Tibial nerve (tissue), 4 donors: ENCODE data around the gene EXOC6B. TPM values are rescaled to one million over a fixed set of nuclear protein-coding genes. Genes with fewer than 3 reads are reported as not detected.

ENCODE experiments used
- DNase-seq, 2 donors: peaks; one replicate each; pipeline ENCODE4 v3.0.0-alpha.2; 2019; ENCODE audit warnings: low spot score in 2 of 2
- H3K27ac ChIP-seq, 4 donors: fragments of 200-600 bp; sonication (generic) in 3 of 4; one replicate each; pipeline ENCODE4 v1.5.1; 2017 to 2019; ENCODE audit warnings: mild to moderate bottlenecking in 1 of 4
- H3K27me3 ChIP-seq, 2 donors: fragments of 200-600 bp; sonication (generic) in 1 of 2; one replicate each; pipeline versions ENCODE4 v1.5.1 to v1.6.0; 2017 to 2019
- H3K36me3 ChIP-seq, 3 donors: fragments of 200-600 bp; sonication (generic); one replicate each; pipeline ENCODE4 v1.5.1; 2018 to 2019
- H3K4me1 ChIP-seq, 4 donors: fragments of 200-600 bp; sonication (generic) in 3 of 4; one replicate each; pipeline ENCODE4 v1.5.1; 2017 to 2019
- H3K4me3 ChIP-seq, 4 donors: fragments of 200-600 bp; sonication (generic) in 3 of 4; one replicate each; pipeline ENCODE4 v1.5.1; 2017 to 2019; ENCODE audit warnings: mild to moderate bottlenecking in 1 of 4, moderate library complexity in 1 of 4
- H3K9me3 ChIP-seq, 4 donors: fragments of 200-600 bp; sonication (generic) in 3 of 4; one replicate each; pipeline ENCODE4 v1.5.1; 2017 to 2019
- CTCF ChIP-seq, 5 experiments: fragments of 200-600 bp in 3 of 5; fragments of 450-650 bp in 2 of 5; sonication (generic) in 3 of 5; IDR thresholded peaks; one replicate each; pipeline ENCODE4 v1.5.1; 2016 to 2019; ENCODE audit warnings: antibody characterized with exemption in 5 of 5, mild to moderate bottlenecking in 3 of 5, moderate library complexity in 2 of 5
- EP300 ChIP-seq, 2 donors: sonication (generic); formaldehyde crosslinking; IDR thresholded peaks; one replicate each; pipeline ENCODE4 v1.6.1; 2017; ENCODE audit warnings: antibody characterized with exemption in 2 of 2, mild to moderate bottlenecking in 1 of 2
- POLR2A ChIP-seq, 2 donors: fragments of 450-650 bp; IDR thresholded peaks; one replicate each; pipeline ENCODE4 v1.6.1; 2017; ENCODE audit warnings: antibody characterized with exemption in 2 of 2, mild to moderate bottlenecking in 2 of 2, moderate library complexity in 2 of 2
- WGBS, 2 donors: methylation state at CpG; one replicate each; pipeline ENCODE4 v1.1.5; 2018; 5-methylcytosine and 5-hydroxymethylcytosine counted together
- total RNA-seq, 4 donors: library from RNA; depleted of rRNA; stranded (reverse); fragments of >200 nt; gene quantifications; one replicate each; pipeline ENCODE4 v1.1.0, GENCODE V29; 2016

Gene EXOC6B
- total RNA-seq, 4 donors from 2014 or later = 22.1 to 41.1 (median 30.3) TPM

- no peak overlapping the region for H3K4me3 ChIP-seq
- H3K4me1 ChIP-seq = peaks cover 0 to 33% (median 17%) of the 10 kb centered on the region in 4 donors
- no peaks in the 10 kb centered on the region for H3K27me3 ChIP-seq
- no peaks in the 10 kb centered on the region for H3K36me3 ChIP-seq
- no peak for DNase-seq
- H3K9me3 ChIP-seq = no peaks in the 10 kb centered on the region
- 23 to 35% methylated on average over 3 of the region's 3 CpGs for WGBS, 2 donors
- TF ChIP-seq EP300 (IDR thresholded peaks at IDR 0.05) (peak in 1 of 2 donors; percentile 12), CTCF (IDR thresholded peaks at IDR 0.05) (no peak)
- peak overlapping the region in 3 of 4 donors; percentile 2 to 39 (median 26) for H3K27ac ChIP-seq
Observed at GRCh38 chr2:72204786-72205503, 620.9 kb downstream of the EXOC6B start.

GRCh38 chr2:72204156-72204785 is 621.6 kb downstream of the EXOC6B start:
- H3K27me3 ChIP-seq = no peaks in the 10 kb centered on the region
- WGBS, 2 donors = 44 to 57% methylated on average over 8 of the region's 8 CpGs
- peaks cover 0 to 33% (median 17%) of the 10 kb centered on the region in 4 donors for H3K4me1 ChIP-seq
- no peaks in the 10 kb centered on the region for H3K9me3 ChIP-seq
- no peak for DNase-seq
- H3K27ac ChIP-seq = peak overlapping the region in 1 of 4 donors; percentile 39
- TF ChIP-seq EP300 (IDR thresholded peaks at IDR 0.05) = no peak
- no peak overlapping the region for H3K4me3 ChIP-seq
- H3K36me3 ChIP-seq = no peaks in the 10 kb centered on the region

GRCh38 chr2:72198532-72199241 is 627.1 kb downstream of the EXOC6B start:
- TF ChIP-seq POLR2A (IDR thresholded peaks at IDR 0.05) (no peak), EP300 (IDR thresholded peaks at IDR 0.05) (no peak), CTCF (IDR thresholded peaks at IDR 0.05) (no peak)
- H3K27me3 ChIP-seq = no peaks in the 10 kb centered on the region
- H3K36me3 ChIP-seq = no peaks in the 10 kb centered on the region
- H3K4me3 ChIP-seq = no peak overlapping the region
- DNase-seq = no peak
- H3K4me1 ChIP-seq = peaks cover 0 to 8% (median under 1%) of the 10 kb centered on the region in 4 donors
- no peak overlapping the region for H3K27ac ChIP-seq
- no peaks in the 10 kb centered on the region for H3K9me3 ChIP-seq
- 67 to 72% methylated on average over 2 of the region's 2 CpGs for WGBS, 2 donors

GRCh38 chr2:72193723-72194122 is 632.1 kb downstream of the EXOC6B start:
- Histone ChIP-seq H3K9me3 (no peaks in the 10 kb centered on the region), H3K4me1 (no peaks in the 10 kb centered on the region)

GRCh38 chr2:72191441-72191840 is 634.4 kb downstream of the EXOC6B start:
- DNase-seq = no peak
- Histone ChIP-seq H3K4me3 (no peak overlapping the region), H3K4me1 (no peaks in the 10 kb centered on the region), H3K36me3 (peaks cover 0 to 13% (median 0%) of the 10 kb centered on the region in 3 donors), H3K9me3 (peaks cover 0 to 8% (median 0%) of the 10 kb centered on the region in 4 donors), H3K27me3 (no peaks in the 10 kb centered on the region), H3K27ac (no peak overlapping the region)
- 42% methylated on average over 1 of the region's 1 CpG for WGBS, 2 donors
- TF ChIP-seq CTCF (IDR thresholded peaks at IDR 0.05) = no peak
- no peak for TF ChIP-seq EP300 (IDR thresholded peaks at IDR 0.05)
- TF ChIP-seq POLR2A (IDR thresholded peaks at IDR 0.05) = no peak

More at GRCh38 chr2:72193723-72194122, 632.1 kb downstream of the EXOC6B start:
- DNase-seq = no peak
- Histone ChIP-seq H3K36me3 (no peaks in the 10 kb centered on the region), H3K27ac (no peak overlapping the region), H3K4me3 (no peak overlapping the region), H3K27me3 (no peaks in the 10 kb centered on the region)
- TF ChIP-seq POLR2A (IDR thresholded peaks at IDR 0.05) (no peak), CTCF (IDR thresholded peaks at IDR 0.05) (no peak), EP300 (IDR thresholded peaks at IDR 0.05) (no peak)
